DND-41 (cell line): Measurements from ENCODE around the gene BRPF1.

ENCODE experiments used
- CTCF ChIP-seq: IDR thresholded peaks from 2 replicates; pipeline ENCODE4 v1.5.1; 2012; ENCODE audit warnings: borderline replicate concordance, low read length, moderate library complexity, mild to moderate bottlenecking; ENCODE audit not compliant: poor library complexity, severe bottlenecking; ENCODE audit errors: extremely low read depth
- EZH2 ChIP-seq: IDR thresholded peaks from 3 replicates; pipeline ENCODE4 v1.6.1; 2012; ENCODE audit warnings: borderline replicate concordance, low read depth, mild to moderate bottlenecking, moderate library complexity, low read length, inconsistent platforms; ENCODE audit not compliant: severe bottlenecking

- TF ChIP-seq EZH2 (no peak), CTCF (no peak)
Measured at GRCh38 chr3:9744162-9744561, 12.6 kb downstream of the BRPF1 start.
